Measurements from ENCODE around the gene NDUFA12. TPM values are rescaled to one million over a fixed set of nuclear protein-coding genes. Genes with fewer than 3 reads are reported as not detected.

NDUFA12 gene
- total and polyA plus RNA-seq, 2 of the 13 experiments (the other 11 are each of a cell fraction or from before 2014, with no cell fraction given): 101 to 173 TPM

DNA sequence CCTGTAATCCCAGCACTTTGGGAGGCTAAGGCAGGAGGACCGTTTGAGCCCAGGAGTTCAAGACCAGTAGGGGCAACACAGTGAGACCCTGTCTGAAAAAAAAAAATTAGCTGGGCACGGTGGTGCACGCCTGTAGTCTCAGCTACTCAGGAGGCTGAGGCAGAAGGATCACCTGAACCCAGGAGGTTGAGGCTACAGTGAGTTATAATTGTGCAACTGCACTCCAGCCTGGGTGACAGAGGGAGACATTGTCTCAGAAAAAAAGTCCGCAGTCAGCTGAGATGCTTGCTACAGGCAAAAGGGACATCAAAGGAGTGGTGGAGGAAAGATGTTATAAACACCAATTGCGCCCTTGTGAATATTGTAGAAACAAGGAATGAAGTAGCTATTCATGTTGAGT, 77.8 kb downstream of the NDUFA12 start (continued):
- TF ChIP-seq PBX3 (CRISPR knock-in tag; IDR thresholded peaks at IDR 0.05; ENCODE audit: borderline replicate concordance): no peak

DNA sequence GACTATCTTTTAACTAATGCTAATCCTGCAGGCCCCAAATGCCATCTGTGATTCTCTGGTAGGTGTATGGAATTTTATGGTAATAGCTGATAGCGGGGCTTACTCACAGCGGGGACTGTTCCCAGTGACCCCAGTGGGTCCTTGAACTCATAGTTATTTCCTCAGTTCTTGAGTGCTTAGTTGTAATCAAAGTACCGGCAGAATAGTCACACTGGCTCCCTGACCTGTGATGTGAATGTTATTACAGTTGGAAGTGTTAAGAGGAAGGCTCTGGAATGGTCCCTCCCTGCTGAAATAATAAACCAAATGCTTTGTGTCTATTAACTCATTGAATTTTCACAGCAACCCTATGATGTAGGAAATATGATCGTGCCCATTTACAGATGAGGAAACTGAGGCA, 78.3 kb downstream of the NDUFA12 start:
- Histone ChIP-seq H3K4me1 (ENCODE audit: insufficient read depth, low read length) (peaks cover 20% of the 10 kb centered on the region), H3K27ac (ENCODE audit: extremely low read length, insufficient read depth, low read length) (no peak overlapping the region), H3K27me3 (ENCODE audit: control insufficient read depth in 1 of 2, insufficient read depth in 2 of 2, low read length in 2 of 2) (no peaks in the 10 kb centered on the region), H3K9ac (ENCODE audit: insufficient read depth, low read depth, low read length) (no peak overlapping the region), H4K20me1 (ENCODE audit: insufficient read depth, low read length) (no peaks in the 10 kb centered on the region), H3K36me3 (replicated peaks in 1 of 2; ENCODE audit: control insufficient read depth in 1 of 2, insufficient read depth in 2 of 2, low read length in 2 of 2) (no peaks in the 10 kb centered on the region), H3K4me3 (replicated peaks in 1 of 3; ENCODE audit: insufficient read depth in 1 of 3, low read depth in 2 of 3, low read length in 3 of 3) (no peak overlapping the region), H3K4me2 (ENCODE audit: low read depth, low read length) (no peak overlapping the region), H3K79me2 (ENCODE audit: insufficient read depth, low read length) (no peaks in the 10 kb centered on the region), H2AFZ (ENCODE audit: low read length) (no peak overlapping the region), H3K9me3 (ENCODE audit: low read length) (no peaks in the 10 kb centered on the region)
- no peak for DNase-seq (ENCODE audit: low spot score)
- intact Hi-C loops (cut with micrococcal nuclease; ENCODE audit: unreplicated experiment) (no loop called here), in situ Hi-C loops (cut with HindIII; ENCODE audit: extremely low pct_ligation_motif_present, low pct_unique_long_range_greater_than_20kb) (no loop called here)
- FAIRE-seq: no peak
- no peak for TF ChIP-seq NFE2L1 (CRISPR knock-in tag; IDR thresholded peaks at IDR 0.05; ENCODE audit: borderline replicate concordance)
- TF ChIP-seq ZNF629 (CRISPR knock-in tag; conservative IDR thresholded peaks at IDR 0.05): peak; percentile 40
- no peak for TF ChIP-seq NFYB (CRISPR knock-in tag; IDR thresholded peaks at IDR 0.05)
- no TSS peak for BruUV-seq (replicated peaks)
- ATAC-seq: no peak
- WGBS (ENCODE audit: low lambda C conversion rate): 63% methylated on average over 4 of the region's 4 CpGs
- CTCF ChIA-PET (ENCODE audit: low intra/inter-chr PET ratio, low total read pairs): no interaction called here
- POLR2A ChIA-PET: no interaction called here

GRCh38 chr12:94922561-94922960, 80.9 kb downstream of the NDUFA12 start:
- no peaks in the 10 kb centered on the region for H3K9me3 ChIP-seq (ENCODE audit: low read length)
- H3K4me3 ChIP-seq (replicated peaks in 1 of 3; ENCODE audit: insufficient read depth in 1 of 3, low read depth in 2 of 3, low read length in 3 of 3): no peak overlapping the region
- H3K9ac ChIP-seq (ENCODE audit: insufficient read depth, low read depth, low read length): no peak overlapping the region
- CTCF ChIA-PET (ENCODE audit: low intra/inter-chr PET ratio, low total read pairs): no interaction called here
- POLR2A ChIA-PET: no interaction called here
- in situ Hi-C loops (cut with HindIII; ENCODE audit: extremely low pct_ligation_motif_present, low pct_unique_long_range_greater_than_20kb): no loop called here
- no peak overlapping the region for H3K4me2 ChIP-seq (ENCODE audit: low read depth, low read length)
- no peak overlapping the region for H2AFZ ChIP-seq (ENCODE audit: low read length)
- no peaks in the 10 kb centered on the region for H4K20me1 ChIP-seq (ENCODE audit: insufficient read depth, low read length)
- H3K79me2 ChIP-seq (ENCODE audit: insufficient read depth, low read length): no peaks in the 10 kb centered on the region
- ATAC-seq (no peak), DNase-seq (ENCODE audit: low spot score) (no peak), FAIRE-seq (no peak)
- H3K27me3 ChIP-seq (ENCODE audit: control insufficient read depth in 1 of 2, insufficient read depth in 2 of 2, low read length in 2 of 2): no peaks in the 10 kb centered on the region
- H3K27ac ChIP-seq (ENCODE audit: extremely low read length, insufficient read depth, low read length): no peak overlapping the region
- intact Hi-C loops (cut with micrococcal nuclease; ENCODE audit: unreplicated experiment): no loop called here
- 0 out of 2 replicates have a peak, but pooled peaks cover 6% of the 10 kb centered on the region for H3K4me1 ChIP-seq (ENCODE audit: insufficient read depth, low read length)
- no peaks in the 10 kb centered on the region for H3K36me3 ChIP-seq (replicated peaks in 1 of 2; ENCODE audit: control insufficient read depth in 1 of 2, insufficient read depth in 2 of 2, low read length in 2 of 2)
- 51% methylated on average over 4 of the region's 4 CpGs for WGBS (ENCODE audit: low lambda C conversion rate)
- no TSS peak for BruUV-seq (replicated peaks)
- TF ChIP-seq CCDC6 (CRISPR knock-in tag; IDR thresholded peaks at IDR 0.05) (no peak), CBX2 (IDR thresholded peaks at IDR 0.05; ENCODE audit: low read depth, low read length) (no peak), CBX2 (CRISPR knock-in tag; IDR thresholded peaks at IDR 0.05; ENCODE audit: low read depth) (no peak), NFIB (CRISPR knock-in tag; IDR thresholded peaks at IDR 0.05; ENCODE audit: borderline replicate concordance) (no peak), NR0B2 (CRISPR knock-in tag; IDR thresholded peaks at IDR 0.05) (no peak), SALL2 (CRISPR knock-in tag; IDR thresholded peaks at IDR 0.05) (no peak), ZNF160 (CRISPR knock-in tag; IDR thresholded peaks at IDR 0.05) (no peak)
- TF ChIP-seq, protein P1, sequence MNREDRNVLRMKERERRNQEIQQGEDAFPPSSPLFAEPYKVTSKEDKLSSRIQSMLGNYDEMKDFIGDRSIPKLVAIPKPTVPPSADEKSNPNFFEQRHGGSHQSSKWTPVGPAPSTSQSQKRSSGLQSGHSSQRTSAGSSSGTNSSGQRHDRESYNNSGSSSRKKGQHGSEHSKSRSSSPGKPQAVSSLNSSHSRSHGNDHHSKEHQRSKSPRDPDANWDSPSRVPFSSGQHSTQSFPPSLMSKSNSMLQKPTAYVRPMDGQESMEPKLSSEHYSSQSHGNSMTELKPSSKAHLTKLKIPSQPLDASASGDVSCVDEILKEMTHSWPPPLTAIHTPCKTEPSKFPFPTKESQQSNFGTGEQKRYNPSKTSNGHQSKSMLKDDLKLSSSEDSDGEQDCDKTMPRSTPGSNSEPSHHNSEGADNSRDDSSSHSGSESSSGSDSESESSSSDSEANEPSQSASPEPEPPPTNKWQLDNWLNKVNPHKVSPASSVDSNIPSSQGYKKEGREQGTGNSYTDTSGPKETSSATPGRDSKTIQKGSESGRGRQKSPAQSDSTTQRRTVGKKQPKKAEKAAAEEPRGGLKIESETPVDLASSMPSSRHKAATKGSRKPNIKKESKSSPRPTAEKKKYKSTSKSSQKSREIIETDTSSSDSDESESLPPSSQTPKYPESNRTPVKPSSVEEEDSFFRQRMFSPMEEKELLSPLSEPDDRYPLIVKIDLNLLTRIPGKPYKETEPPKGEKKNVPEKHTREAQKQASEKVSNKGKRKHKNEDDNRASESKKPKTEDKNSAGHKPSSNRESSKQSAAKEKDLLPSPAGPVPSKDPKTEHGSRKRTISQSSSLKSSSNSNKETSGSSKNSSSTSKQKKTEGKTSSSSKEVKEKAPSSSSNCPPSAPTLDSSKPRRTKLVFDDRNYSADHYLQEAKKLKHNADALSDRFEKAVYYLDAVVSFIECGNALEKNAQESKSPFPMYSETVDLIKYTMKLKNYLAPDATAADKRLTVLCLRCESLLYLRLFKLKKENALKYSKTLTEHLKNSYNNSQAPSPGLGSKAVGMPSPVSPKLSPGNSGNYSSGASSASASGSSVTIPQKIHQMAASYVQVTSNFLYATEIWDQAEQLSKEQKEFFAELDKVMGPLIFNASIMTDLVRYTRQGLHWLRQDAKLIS (CRISPR knock-in tag; IDR thresholded peaks at IDR 0.05): no peak
